Measurements from ENCODE around the gene C6orf136.

DNA sequence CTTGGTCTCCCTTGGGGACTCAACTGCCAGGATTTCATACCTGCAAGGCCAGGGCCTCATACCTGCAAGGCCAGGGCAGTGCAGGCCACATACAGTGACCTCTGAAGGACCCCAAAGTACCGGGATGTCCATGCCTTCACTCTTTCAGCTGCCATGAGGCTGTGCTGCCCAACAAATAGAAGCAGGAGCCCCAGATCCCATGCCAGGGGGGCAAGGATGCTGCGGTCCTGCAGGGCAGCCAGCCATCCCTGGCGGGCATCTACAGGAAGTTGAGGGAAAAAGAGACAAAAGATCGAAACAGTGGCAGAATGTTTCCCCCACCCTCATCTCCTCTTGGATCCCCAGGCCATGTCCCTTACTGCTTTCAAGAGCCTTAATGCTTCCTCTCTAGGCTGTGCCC, 43.1 kb downstream of the C6orf136 start:
- TF ChIP-seq RAD21 (IDR thresholded peaks at IDR 0.05), result no peak
- TF ChIP-seq, protein P1, sequence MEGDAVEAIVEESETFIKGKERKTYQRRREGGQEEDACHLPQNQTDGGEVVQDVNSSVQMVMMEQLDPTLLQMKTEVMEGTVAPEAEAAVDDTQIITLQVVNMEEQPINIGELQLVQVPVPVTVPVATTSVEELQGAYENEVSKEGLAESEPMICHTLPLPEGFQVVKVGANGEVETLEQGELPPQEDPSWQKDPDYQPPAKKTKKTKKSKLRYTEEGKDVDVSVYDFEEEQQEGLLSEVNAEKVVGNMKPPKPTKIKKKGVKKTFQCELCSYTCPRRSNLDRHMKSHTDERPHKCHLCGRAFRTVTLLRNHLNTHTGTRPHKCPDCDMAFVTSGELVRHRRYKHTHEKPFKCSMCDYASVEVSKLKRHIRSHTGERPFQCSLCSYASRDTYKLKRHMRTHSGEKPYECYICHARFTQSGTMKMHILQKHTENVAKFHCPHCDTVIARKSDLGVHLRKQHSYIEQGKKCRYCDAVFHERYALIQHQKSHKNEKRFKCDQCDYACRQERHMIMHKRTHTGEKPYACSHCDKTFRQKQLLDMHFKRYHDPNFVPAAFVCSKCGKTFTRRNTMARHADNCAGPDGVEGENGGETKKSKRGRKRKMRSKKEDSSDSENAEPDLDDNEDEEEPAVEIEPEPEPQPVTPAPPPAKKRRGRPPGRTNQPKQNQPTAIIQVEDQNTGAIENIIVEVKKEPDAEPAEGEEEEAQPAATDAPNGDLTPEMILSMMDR (IDR thresholded peaks at IDR 0.05; ENCODE audit: low read depth, low read length, missing input control), result no peak
- TF ChIP-seq NR2F2 (IDR thresholded peaks at IDR 0.05), result no peak
